Fibroblast of skin of scalp (primary cell): Measurements from ENCODE around the gene LYPD6B.

ENCODE experiments used
- DNase-seq: peaks from one replicate; pipeline ENCODE4 v3.0.0-alpha.2; 2013

The LYPD6B gene

GRCh38 chr2:149125031-149125725 lies 86.7 kb downstream of the LYPD6B start:
- DNase-seq, result no peak

GRCh38 chr2:149129433-149129832 lies 90.9 kb downstream of the LYPD6B start:
- DNase-seq, result peak; percentile 57

GRCh38 chr2:149132339-149132738 lies 93.8 kb downstream of the LYPD6B start:
- DNase-seq, result no peak

- no peak for DNase-seq
These were observed 94.4 kb downstream of the LYPD6B start for GRCh38 chr2:149132901-149133300.

GRCh38 chr2:149134335-149134923 lies 95.9 kb downstream of the LYPD6B start:
- peak; percentile 9 for DNase-seq

- no peak for DNase-seq
These were observed 97.6 kb downstream of the LYPD6B start for GRCh38 chr2:149136111-149136510.

GRCh38 chr2:149141046-149141445 lies 102.5 kb downstream of the LYPD6B start:
- DNase-seq, result peak; percentile 12

- DNase-seq, result peak; percentile 7
These were observed 105.2 kb downstream of the LYPD6B start for GRCh38 chr2:149143734-149144133.

- DNase-seq, result peak; percentile 55
These were observed 107.1 kb downstream of the LYPD6B start for GRCh38 chr2:149145314-149146295.

- DNase-seq, result no peak
These were observed 108.4 kb downstream of the LYPD6B start for GRCh38 chr2:149146876-149147275.

- DNase-seq, result no peak
These were observed 109.9 kb downstream of the LYPD6B start for GRCh38 chr2:149148194-149149006.

GRCh38 chr2:149149007-149149297 lies 110.5 kb downstream of the LYPD6B start:
- DNase-seq, result no peak

GRCh38 chr2:149152469-149152953 lies 114.0 kb downstream of the LYPD6B start:
- DNase-seq, result no peak

GRCh38 chr2:149155196-149155969 lies 116.9 kb downstream of the LYPD6B start:
- no peak for DNase-seq

GRCh38 chr2:149155988-149156387 lies 117.5 kb downstream of the LYPD6B start:
- no peak for DNase-seq

- DNase-seq, result no peak
These were observed 118.7 kb downstream of the LYPD6B start for GRCh38 chr2:149156971-149157740.

- DNase-seq, result no peak
These were observed 120.5 kb downstream of the LYPD6B start for GRCh38 chr2:149158957-149159356.

GRCh38 chr2:149160195-149160594 lies 121.7 kb downstream of the LYPD6B start:
- no peak for DNase-seq

GRCh38 chr2:149160701-149161217 lies 122.3 kb downstream of the LYPD6B start:
- DNase-seq, result no peak

- DNase-seq, result no peak
These were observed 123.2 kb downstream of the LYPD6B start for GRCh38 chr2:149161481-149162225.
